Ishikawa (cell line): ENCODE measurements around the gene LRRC14B.

ENCODE experiments used
- CEBPB ChIP-seq: IDR thresholded peaks from 2 replicates; pipeline ENCODE4 v1.6.1; 2012
- CREB1 ChIP-seq: IDR thresholded peaks from 2 replicates; pipeline ENCODE4 v1.6.1; 2012; ENCODE audit warnings: low read depth
- EGR1 ChIP-seq: IDR thresholded peaks from 2 replicates; pipeline ENCODE4 v1.6.1; 2012
- EP300 ChIP-seq: IDR thresholded peaks from 2 replicates; pipeline ENCODE4 v1.6.1; 2012; ENCODE audit warnings: borderline replicate concordance
- FOXM1 ChIP-seq: IDR thresholded peaks from 2 replicates; pipeline ENCODE4 v1.6.1; 2012; ENCODE audit warnings: low read depth, borderline replicate concordance
- NFIC ChIP-seq: IDR thresholded peaks from 2 replicates; pipeline ENCODE4 v1.6.1; 2012
- RAD21 ChIP-seq: IDR thresholded peaks from 2 replicates; pipeline ENCODE4 v1.6.1; 2012; ENCODE audit warnings: low read depth
- TAF1 ChIP-seq: IDR thresholded peaks from 2 replicates; pipeline ENCODE4 v1.6.1; 2012; ENCODE audit warnings: low read depth, mild to moderate bottlenecking
- TCF12 ChIP-seq: IDR thresholded peaks from 2 replicates; pipeline ENCODE4 v1.6.1; 2012; ENCODE audit warnings: low read depth
- TEAD4 ChIP-seq: IDR thresholded peaks from 2 replicates; pipeline ENCODE4 v1.6.1; 2012
- YY1 ChIP-seq: IDR thresholded peaks from 2 replicates; pipeline ENCODE4 v1.6.1; 2012; ENCODE audit warnings: low read depth
- ZBTB7A ChIP-seq: IDR thresholded peaks from 2 replicates; pipeline ENCODE4 v1.6.1; 2012; ENCODE audit warnings: low read depth
- TF ChIP-seq, protein P1 (sequence below): IDR thresholded peaks from 2 replicates; pipeline ENCODE4 v1.6.1; 2012; ENCODE audit warnings: low read depth, mild to moderate bottlenecking
- TF ChIP-seq, protein P2 (sequence below): IDR thresholded peaks from 2 replicates; pipeline ENCODE4 v1.6.1; 2012
- TF ChIP-seq, protein P3 (sequence below): IDR thresholded peaks from 2 replicates; pipeline ENCODE4 v1.6.1; 2012

LRRC14B gene

DNA sequence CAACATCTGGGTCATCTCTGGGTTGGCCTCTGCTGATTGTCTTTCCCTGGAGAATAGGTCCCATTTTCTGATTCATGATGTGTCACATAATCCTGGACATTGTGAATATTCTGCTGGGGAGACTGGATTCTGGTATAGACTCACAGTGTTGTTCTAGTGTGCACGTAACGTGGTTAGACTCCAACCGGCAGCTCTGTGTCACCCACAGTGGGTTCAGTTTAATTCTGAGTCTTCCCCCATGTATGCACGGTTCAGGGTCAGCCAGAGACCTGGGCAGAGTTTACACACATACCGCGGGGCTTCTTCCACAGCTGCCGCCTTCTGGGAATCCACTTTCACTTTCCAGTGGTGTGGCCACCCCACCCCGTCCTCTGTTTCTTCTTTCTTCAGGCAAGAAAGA is 38.0 kb upstream of the LRRC14B start:
- TF ChIP-seq, protein P1, sequence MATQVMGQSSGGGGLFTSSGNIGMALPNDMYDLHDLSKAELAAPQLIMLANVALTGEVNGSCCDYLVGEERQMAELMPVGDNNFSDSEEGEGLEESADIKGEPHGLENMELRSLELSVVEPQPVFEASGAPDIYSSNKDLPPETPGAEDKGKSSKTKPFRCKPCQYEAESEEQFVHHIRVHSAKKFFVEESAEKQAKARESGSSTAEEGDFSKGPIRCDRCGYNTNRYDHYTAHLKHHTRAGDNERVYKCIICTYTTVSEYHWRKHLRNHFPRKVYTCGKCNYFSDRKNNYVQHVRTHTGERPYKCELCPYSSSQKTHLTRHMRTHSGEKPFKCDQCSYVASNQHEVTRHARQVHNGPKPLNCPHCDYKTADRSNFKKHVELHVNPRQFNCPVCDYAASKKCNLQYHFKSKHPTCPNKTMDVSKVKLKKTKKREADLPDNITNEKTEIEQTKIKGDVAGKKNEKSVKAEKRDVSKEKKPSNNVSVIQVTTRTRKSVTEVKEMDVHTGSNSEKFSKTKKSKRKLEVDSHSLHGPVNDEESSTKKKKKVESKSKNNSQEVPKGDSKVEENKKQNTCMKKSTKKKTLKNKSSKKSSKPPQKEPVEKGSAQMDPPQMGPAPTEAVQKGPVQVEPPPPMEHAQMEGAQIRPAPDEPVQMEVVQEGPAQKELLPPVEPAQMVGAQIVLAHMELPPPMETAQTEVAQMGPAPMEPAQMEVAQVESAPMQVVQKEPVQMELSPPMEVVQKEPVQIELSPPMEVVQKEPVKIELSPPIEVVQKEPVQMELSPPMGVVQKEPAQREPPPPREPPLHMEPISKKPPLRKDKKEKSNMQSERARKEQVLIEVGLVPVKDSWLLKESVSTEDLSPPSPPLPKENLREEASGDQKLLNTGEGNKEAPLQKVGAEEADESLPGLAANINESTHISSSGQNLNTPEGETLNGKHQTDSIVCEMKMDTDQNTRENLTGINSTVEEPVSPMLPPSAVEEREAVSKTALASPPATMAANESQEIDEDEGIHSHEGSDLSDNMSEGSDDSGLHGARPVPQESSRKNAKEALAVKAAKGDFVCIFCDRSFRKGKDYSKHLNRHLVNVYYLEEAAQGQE: no peak
- TF ChIP-seq EP300: no peak
- TF ChIP-seq RAD21: no peak
- no peak for TF ChIP-seq TEAD4
- TF ChIP-seq CREB1: no peak
- TF ChIP-seq TAF1: no peak
- TF ChIP-seq TCF12: no peak

DNA sequence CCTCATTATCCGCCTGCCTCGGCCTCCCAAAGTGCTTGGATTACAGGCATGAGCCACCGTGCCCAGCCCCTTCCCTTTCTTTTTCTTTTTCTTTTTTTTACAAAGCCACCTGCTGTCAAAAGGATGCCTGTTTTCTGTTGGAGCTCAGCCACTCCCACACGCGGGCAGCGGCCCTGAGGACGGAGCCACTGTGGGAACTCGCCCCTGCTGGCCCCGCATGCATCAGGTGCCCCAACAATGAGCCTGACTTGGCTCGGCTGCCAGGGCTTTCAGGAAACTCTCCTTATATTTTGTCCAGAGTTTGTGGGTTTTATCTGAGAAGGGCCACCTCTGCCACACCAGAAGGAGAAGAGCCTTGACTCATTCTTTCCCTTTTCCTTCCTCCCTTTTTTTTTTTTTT is 37.1 kb upstream of the LRRC14B start:
- no peak for TF ChIP-seq TCF12
- TF ChIP-seq, protein P2, sequence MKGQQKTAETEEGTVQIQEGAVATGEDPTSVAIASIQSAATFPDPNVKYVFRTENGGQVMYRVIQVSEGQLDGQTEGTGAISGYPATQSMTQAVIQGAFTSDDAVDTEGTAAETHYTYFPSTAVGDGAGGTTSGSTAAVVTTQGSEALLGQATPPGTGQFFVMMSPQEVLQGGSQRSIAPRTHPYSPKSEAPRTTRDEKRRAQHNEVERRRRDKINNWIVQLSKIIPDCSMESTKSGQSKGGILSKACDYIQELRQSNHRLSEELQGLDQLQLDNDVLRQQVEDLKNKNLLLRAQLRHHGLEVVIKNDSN: no peak
- TF ChIP-seq TEAD4: no peak
- TF ChIP-seq CEBPB: no peak
- no peak for TF ChIP-seq EP300
- no peak for TF ChIP-seq TAF1
- no peak for TF ChIP-seq NFIC
- no peak for TF ChIP-seq FOXM1
- no peak for TF ChIP-seq EGR1
- no peak for TF ChIP-seq RAD21
- TF ChIP-seq, protein P3, sequence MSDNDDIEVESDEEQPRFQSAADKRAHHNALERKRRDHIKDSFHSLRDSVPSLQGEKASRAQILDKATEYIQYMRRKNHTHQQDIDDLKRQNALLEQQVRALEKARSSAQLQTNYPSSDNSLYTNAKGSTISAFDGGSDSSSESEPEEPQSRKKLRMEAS: no peak
- TF ChIP-seq, protein P1: no peak
- TF ChIP-seq ZBTB7A: no peak
- no peak for TF ChIP-seq YY1
- TF ChIP-seq CREB1: no peak

DNA sequence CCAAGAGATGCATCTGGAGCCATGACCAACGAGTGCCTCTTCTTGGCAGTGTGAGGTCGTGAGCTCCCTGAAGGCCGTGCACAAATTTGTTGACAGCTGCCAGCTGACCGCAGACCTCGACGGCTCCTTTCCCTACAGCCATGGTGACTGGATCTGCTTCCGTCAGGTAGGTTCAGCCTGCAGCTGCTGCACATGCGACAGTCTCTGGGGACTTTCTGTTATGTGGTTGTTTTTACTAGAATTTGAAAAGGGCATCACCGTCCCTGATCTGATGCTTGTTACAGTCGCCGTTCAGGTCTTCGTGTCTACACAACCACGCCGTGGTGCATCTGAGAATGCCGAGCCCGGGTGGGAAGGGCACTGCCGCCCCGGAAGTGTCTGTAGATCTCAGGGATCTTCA is 36.5 kb upstream of the LRRC14B start:
- TF ChIP-seq ZBTB7A (no peak), YY1 (no peak), EP300 (no peak), CREB1 (no peak), FOXM1 (no peak), TEAD4 (no peak), RAD21 (no peak), EGR1 (no peak), TCF12 (no peak), TAF1 (no peak), CEBPB (no peak), NFIC (no peak)
- TF ChIP-seq, protein P3: no peak
- TF ChIP-seq, protein P1: no peak
- TF ChIP-seq, protein P2: no peak

DNA sequence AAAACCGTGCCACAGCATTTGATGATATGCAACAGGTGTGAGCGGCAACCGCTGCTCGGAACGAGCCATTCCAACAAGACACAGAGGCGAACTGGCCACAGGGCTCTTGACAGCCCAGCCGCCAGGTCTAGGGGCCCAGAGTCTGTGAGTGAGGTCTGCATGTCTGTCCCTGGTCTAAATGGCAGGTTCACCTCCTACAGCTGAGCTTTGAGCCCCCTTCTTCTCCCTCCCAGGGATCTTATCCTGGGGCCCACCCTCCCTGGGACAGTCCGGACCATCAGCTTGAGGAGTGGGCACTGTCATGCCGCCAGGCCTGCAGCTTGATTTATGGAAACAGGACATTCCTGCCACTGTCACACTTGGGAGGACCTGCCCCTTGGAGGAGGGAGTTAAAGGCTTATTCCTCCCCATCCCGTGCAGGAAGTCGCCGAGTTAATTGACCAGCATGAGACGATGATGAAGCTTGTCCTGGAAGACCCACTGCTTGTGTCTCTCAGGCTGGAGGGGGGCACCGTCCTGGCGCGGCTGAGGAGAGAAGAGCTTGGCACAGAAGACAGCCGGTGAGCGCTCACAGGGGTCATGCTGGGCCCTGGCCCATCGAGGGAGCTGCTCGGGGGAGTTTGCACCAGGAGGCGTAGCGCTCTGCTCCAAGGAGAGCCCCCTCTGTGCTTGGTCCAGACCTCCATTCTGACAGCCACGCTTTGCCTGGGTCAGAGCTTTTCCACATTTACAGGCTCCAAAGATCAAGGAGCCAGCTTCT is 35.5 kb upstream of the LRRC14B start:
- no peak for TF ChIP-seq TCF12
- TF ChIP-seq CEBPB: no peak
- TF ChIP-seq NFIC: no peak
- TF ChIP-seq TAF1: no peak
- TF ChIP-seq, protein P3: no peak
- TF ChIP-seq RAD21: no peak
- TF ChIP-seq, protein P2: no peak
- no peak for TF ChIP-seq YY1
- no peak for TF ChIP-seq TEAD4
- TF ChIP-seq EP300: no peak
- TF ChIP-seq ZBTB7A: no peak
- TF ChIP-seq CREB1: no peak
- TF ChIP-seq, protein P1: no peak
- no peak for TF ChIP-seq FOXM1
- TF ChIP-seq EGR1: no peak
